OCI-LY1 (cell line): Measurements from ENCODE around the gene MVP.

ENCODE experiments used
- EZH2 ChIP-seq: fragments of 200-600 bp; sonication (generic), shearing (Covaris generic); IDR thresholded peaks from 2 replicates; pipeline ENCODE4 v1.8.0; 2017; ENCODE audit warnings: borderline replicate concordance, mixed run types, mild to moderate bottlenecking, antibody characterized with exemption, low read length, moderate library complexity, mixed read lengths
- TF ChIP-seq, protein P1 (sequence below): fragments of 200-600 bp; sonication (generic), shearing (Covaris generic); IDR thresholded peaks from 2 replicates; pipeline ENCODE4 v1.5.1; 2017; ENCODE audit warnings: mild to moderate bottlenecking, antibody characterized with exemption, low read length, moderate library complexity, mixed read lengths

DNA sequence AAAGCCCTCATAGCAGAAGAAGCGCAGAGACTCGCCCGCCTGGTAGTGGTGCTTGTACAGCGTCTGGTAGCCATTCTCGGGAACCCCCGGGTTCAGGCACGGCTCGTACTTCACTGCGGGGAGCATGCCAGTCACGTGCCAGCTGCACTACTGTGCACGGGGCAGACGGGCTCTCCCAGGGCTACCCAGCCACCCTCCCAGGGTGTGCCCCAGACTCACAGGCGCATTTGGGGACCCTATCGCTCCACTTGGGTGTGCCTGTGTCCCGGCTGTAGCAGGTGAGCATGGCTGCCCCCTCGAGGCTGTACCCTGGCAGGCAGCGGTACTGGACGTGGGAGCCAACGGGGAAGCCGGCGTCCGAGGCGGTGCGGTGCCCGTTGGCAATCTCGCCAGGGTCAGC is 53.1 kb downstream of the MVP start:
- TF ChIP-seq, protein P1, sequence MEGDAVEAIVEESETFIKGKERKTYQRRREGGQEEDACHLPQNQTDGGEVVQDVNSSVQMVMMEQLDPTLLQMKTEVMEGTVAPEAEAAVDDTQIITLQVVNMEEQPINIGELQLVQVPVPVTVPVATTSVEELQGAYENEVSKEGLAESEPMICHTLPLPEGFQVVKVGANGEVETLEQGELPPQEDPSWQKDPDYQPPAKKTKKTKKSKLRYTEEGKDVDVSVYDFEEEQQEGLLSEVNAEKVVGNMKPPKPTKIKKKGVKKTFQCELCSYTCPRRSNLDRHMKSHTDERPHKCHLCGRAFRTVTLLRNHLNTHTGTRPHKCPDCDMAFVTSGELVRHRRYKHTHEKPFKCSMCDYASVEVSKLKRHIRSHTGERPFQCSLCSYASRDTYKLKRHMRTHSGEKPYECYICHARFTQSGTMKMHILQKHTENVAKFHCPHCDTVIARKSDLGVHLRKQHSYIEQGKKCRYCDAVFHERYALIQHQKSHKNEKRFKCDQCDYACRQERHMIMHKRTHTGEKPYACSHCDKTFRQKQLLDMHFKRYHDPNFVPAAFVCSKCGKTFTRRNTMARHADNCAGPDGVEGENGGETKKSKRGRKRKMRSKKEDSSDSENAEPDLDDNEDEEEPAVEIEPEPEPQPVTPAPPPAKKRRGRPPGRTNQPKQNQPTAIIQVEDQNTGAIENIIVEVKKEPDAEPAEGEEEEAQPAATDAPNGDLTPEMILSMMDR, result no peak
- TF ChIP-seq EZH2, result no peak
